ENCODE results near the gene JDP2.

JDP2 gene

GRCh38 chr14:75422169-75422568, 5.7 kb upstream of the JDP2 start:
- Histone ChIP-seq H3K27me3 (ENCODE audit: insufficient read depth, low read length) (no peaks in the 10 kb centered on the region), H3K9me2 (ENCODE audit: low read depth, low read length) (no peaks in the 10 kb centered on the region), H3K4me3 (ENCODE audit: low read depth, low read length, poor library complexity, severe bottlenecking) (no peak overlapping the region), H3K4me1 (ENCODE audit: insufficient read depth, low read length, severe bottlenecking) (peaks cover 30% of the 10 kb centered on the region), H3K4me2 (ENCODE audit: low read length) (no peak overlapping the region), H3K9ac (ENCODE audit: low read length) (no peak overlapping the region), H3K79me2 (ENCODE audit: insufficient read depth, low read length) (no peaks in the 10 kb centered on the region), H2AFZ (ENCODE audit: low read length) (no peak overlapping the region), H3F3A (ENCODE audit: insufficient read depth, low read length) (no peaks in the 10 kb centered on the region; the same call in 1 of the 2 replicates), H3K36me3 (ENCODE audit: insufficient read depth, low read length) (peaks cover 3% of the 10 kb centered on the region; the same call in 1 of the 2 replicates), H4K20me1 (ENCODE audit: insufficient read depth, low read length) (no peaks in the 10 kb centered on the region), H3K27ac (ENCODE audit: low read depth, low read length, poor library complexity, severe bottlenecking) (no peak overlapping the region), H3K9me3 (ENCODE audit: low read length) (peaks cover 3% of the 10 kb centered on the region; the same call in 1 of the 2 replicates)
- TF ChIP-seq CTCF (IDR thresholded peaks at IDR 0.05; ENCODE audit: low read length) (no peak), EZH2 (IDR thresholded peaks at IDR 0.05; ENCODE audit: borderline replicate concordance, low read length) (no peak)

- peaks cover 32% of the 10 kb centered on the region for H3K4me1 ChIP-seq (ENCODE audit: insufficient read depth, low read length, severe bottlenecking)
- no peak overlapping the region for H2AFZ ChIP-seq (ENCODE audit: low read length)
- H3K4me3 ChIP-seq (ENCODE audit: low read depth, low read length, poor library complexity, severe bottlenecking): no peak overlapping the region
- H3K36me3 ChIP-seq (ENCODE audit: insufficient read depth, low read length): peaks cover 3% of the 10 kb centered on the region; the same call in 1 of the 2 replicates
- TF ChIP-seq CTCF (IDR thresholded peaks at IDR 0.05; ENCODE audit: low read length): no peak
- TF ChIP-seq EZH2 (IDR thresholded peaks at IDR 0.05; ENCODE audit: borderline replicate concordance, low read length): no peak
- H3K27me3 ChIP-seq (ENCODE audit: insufficient read depth, low read length): no peaks in the 10 kb centered on the region
- H4K20me1 ChIP-seq (ENCODE audit: insufficient read depth, low read length): no peaks in the 10 kb centered on the region
- no peak overlapping the region for H3K9ac ChIP-seq (ENCODE audit: low read length)
- no peak overlapping the region for H3K4me2 ChIP-seq (ENCODE audit: low read length)
- H3K27ac ChIP-seq (ENCODE audit: low read depth, low read length, poor library complexity, severe bottlenecking): no peak overlapping the region
- no peaks in the 10 kb centered on the region for H3K9me2 ChIP-seq (ENCODE audit: low read depth, low read length)
- peaks cover 3% of the 10 kb centered on the region; the same call in 1 of the 2 replicates for H3K9me3 ChIP-seq (ENCODE audit: low read length)
- no peaks in the 10 kb centered on the region; the same call in 1 of the 2 replicates for H3F3A ChIP-seq (ENCODE audit: insufficient read depth, low read length)
- H3K79me2 ChIP-seq (ENCODE audit: insufficient read depth, low read length): peaks cover 10% of the 10 kb centered on the region
Measured at GRCh38 chr14:75424496-75424895, 3.3 kb upstream of the JDP2 start.

DNA sequence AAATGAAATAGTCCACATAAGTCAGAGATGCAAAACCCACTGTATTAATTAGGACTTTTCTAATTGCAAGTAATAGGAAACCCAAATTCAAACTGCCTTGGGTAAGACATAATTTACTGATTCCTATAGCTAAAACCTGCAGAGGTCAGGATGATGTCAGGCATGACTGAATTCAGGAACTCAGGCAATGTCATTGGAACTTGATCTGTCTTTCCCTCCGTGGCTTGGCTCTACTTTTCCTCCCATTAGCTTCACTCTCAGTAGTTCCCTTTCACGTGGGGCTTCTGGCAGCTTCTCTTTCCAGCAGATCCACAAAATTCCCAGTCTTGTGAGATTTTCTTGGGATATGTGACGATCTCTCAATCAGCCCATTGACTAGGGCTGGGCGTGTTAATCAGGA, 2.4 kb upstream of the JDP2 start:
- peaks cover 37% of the 10 kb centered on the region for H3K4me1 ChIP-seq (ENCODE audit: insufficient read depth, low read length, severe bottlenecking)
- no peak overlapping the region for H3K4me2 ChIP-seq (ENCODE audit: low read length)
- H3K79me2 ChIP-seq (ENCODE audit: insufficient read depth, low read length): peaks cover 19% of the 10 kb centered on the region

More for the DNA sequence above, 2.4 kb upstream of the JDP2 start:
- no peaks in the 10 kb centered on the region for H3K27me3 ChIP-seq (ENCODE audit: insufficient read depth, low read length)
- H2AFZ ChIP-seq (ENCODE audit: low read length): no peak overlapping the region
- no peaks in the 10 kb centered on the region for H3K9me2 ChIP-seq (ENCODE audit: low read depth, low read length)
- H3F3A ChIP-seq (ENCODE audit: insufficient read depth, low read length): no peaks in the 10 kb centered on the region
- peaks cover 3% of the 10 kb centered on the region; the same call in 1 of the 2 replicates for H3K36me3 ChIP-seq (ENCODE audit: insufficient read depth, low read length)
- H3K9ac ChIP-seq (ENCODE audit: low read length): no peak overlapping the region
- peaks cover 3% of the 10 kb centered on the region; the same call in 1 of the 2 replicates for H3K9me3 ChIP-seq (ENCODE audit: low read length)
- no peak for TF ChIP-seq CTCF (IDR thresholded peaks at IDR 0.05; ENCODE audit: low read length)
- TF ChIP-seq EZH2 (IDR thresholded peaks at IDR 0.05; ENCODE audit: borderline replicate concordance, low read length): no peak
- H3K4me3 ChIP-seq (ENCODE audit: low read depth, low read length, poor library complexity, severe bottlenecking): no peak overlapping the region
- no peaks in the 10 kb centered on the region for H4K20me1 ChIP-seq (ENCODE audit: insufficient read depth, low read length)
- H3K27ac ChIP-seq (ENCODE audit: low read depth, low read length, poor library complexity, severe bottlenecking): peak overlapping the region; percentile 87

Measured in OCI-LY1 (cell line).